IPS-18c (cell line): Measurements from ENCODE around the gene RAC3.
"Not testable (repeated sequence)": the region's sequence is repeated elsewhere in the genome, so short reads cannot be mapped to it uniquely, and the experiment has no call there.

Experiments
- H3K4me3 ChIP-seq: 2 replicates; pipeline ENCODE4 v1.7.0; 2013; ENCODE audit warnings: low read depth, mild to moderate bottlenecking, low read length, moderate library complexity; ENCODE audit not compliant: insufficient read depth
- H3K9me3 ChIP-seq: one replicate; pipeline ENCODE4 v1.6.1; 2013; ENCODE audit warnings: mild to moderate bottlenecking, low read length, moderate library complexity; ENCODE audit not compliant: control insufficient read depth, insufficient read depth

The RAC3 gene

GRCh38 chr17:82029990-82030469, 1.4 kb upstream of the RAC3 start:
- Histone ChIP-seq H3K9me3 (no peaks in the 10 kb centered on the region), H3K4me3 (no peak overlapping the region)

- Histone ChIP-seq H3K9me3 (no peaks in the 10 kb centered on the region), H3K4me3 (peak overlapping the region; percentile 78)
Measured at GRCh38 chr17:82030470-82031302, 792 bp upstream of the RAC3 start.

- H3K4me3 ChIP-seq: peak overlapping the region; percentile 76
- no peaks in the 10 kb centered on the region for H3K9me3 ChIP-seq
Measured at GRCh38 chr17:82031885-82032627, 578 bp downstream of the RAC3 start.

- Histone ChIP-seq H3K9me3 (no peaks in the 10 kb centered on the region), H3K4me3 (no peak overlapping the region)
Measured at GRCh38 chr17:82033359-82034085, 2.0 kb downstream of the RAC3 start.

GRCh38 chr17:82034371-82035011, 3.0 kb downstream of the RAC3 start:
- no peaks in the 10 kb centered on the region for H3K9me3 ChIP-seq
- H3K4me3 ChIP-seq: no peak overlapping the region

- Histone ChIP-seq H3K9me3 (no peaks in the 10 kb centered on the region), H3K4me3 (no peak overlapping the region)
Measured at GRCh38 chr17:82035488-82035887, 4.0 kb downstream of the RAC3 start.

- Histone ChIP-seq H3K9me3 (no peaks in the 10 kb centered on the region), H3K4me3 (peak overlapping the region; percentile 82)
Measured at GRCh38 chr17:82035956-82036633, 4.6 kb downstream of the RAC3 start.

GRCh38 chr17:82036634-82037091, 5.2 kb downstream of the RAC3 start:
- H3K9me3 ChIP-seq: no peaks in the 10 kb centered on the region
- H3K4me3 ChIP-seq: peak overlapping the region; percentile 82

- Histone ChIP-seq H3K4me3 (peak within 1 kb of the TSS; percentile 82), H3K9me3 (no peaks in the 10 kb centered on the region)
Measured at GRCh38 chr17:82037092-82037888, 5.8 kb downstream of the RAC3 start, which contains the start of gene DCXR. TSS of gene DCXR (minus strand) at chr17:82037697. CDS start at chr17:82037682, 15 bp downstream.

GRCh38 chr17:82037889-82038195, 6.4 kb downstream of the RAC3 start:
- Histone ChIP-seq H3K9me3 (no peaks in the 10 kb centered on the region), H3K4me3 (no peak overlapping the region)

GRCh38 chr17:82038796-82039409, 7.4 kb downstream of the RAC3 start:
- H3K4me3 ChIP-seq, H3K9me3 ChIP-seq: not testable (repeated sequence)

- Histone ChIP-seq H3K9me3 (no peaks in the 10 kb centered on the region), H3K4me3 (no peak overlapping the region)
Measured at GRCh38 chr17:82039695-82040299, 8.3 kb downstream of the RAC3 start.

- no peaks in the 10 kb centered on the region for H3K9me3 ChIP-seq
Measured at GRCh38 chr17:82041144-82041814, 9.8 kb downstream of the RAC3 start.

GRCh38 chr17:82042649-82043048, 11.2 kb downstream of the RAC3 start:
- no peaks in the 10 kb centered on the region for H3K9me3 ChIP-seq
- no peak overlapping the region for H3K4me3 ChIP-seq

More at GRCh38 chr17:82041144-82041814, 9.8 kb downstream of the RAC3 start:
- H3K4me3 ChIP-seq: no peak overlapping the region

- Histone ChIP-seq H3K4me3 (no peak overlapping the region), H3K9me3 (no peaks in the 10 kb centered on the region)
Measured at GRCh38 chr17:82043507-82043906, 12.0 kb downstream of the RAC3 start.
